Measurements from ENCODE around the gene SAMD3.

The SAMD3 gene

DNA sequence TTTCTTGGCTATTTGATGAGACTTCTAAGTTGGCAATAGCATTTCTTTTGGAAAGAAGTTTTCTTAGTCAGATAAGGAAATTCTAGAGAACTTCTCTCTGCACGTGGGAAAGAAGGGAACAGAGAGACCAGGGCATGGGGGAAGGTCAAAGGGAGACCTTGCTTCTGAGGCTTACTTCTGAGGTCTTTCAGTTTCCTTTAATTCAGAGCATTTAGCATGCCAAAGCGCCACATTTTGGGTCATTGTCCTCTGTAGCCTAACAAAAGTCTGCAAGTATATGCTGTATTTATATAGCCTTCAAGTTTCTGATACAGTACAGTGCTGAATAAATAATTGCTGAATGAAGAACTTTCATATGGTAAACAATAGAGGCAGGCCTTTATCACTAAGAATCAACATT, 95.6 kb downstream of the SAMD3 start:
- H3F3A ChIP-seq (ENCODE audit: low read depth) = no peaks in the 10 kb centered on the region
- H3K27me3 ChIP-seq (ENCODE audit: insufficient read depth, low read length, poor library complexity, severe bottlenecking) = no peaks in the 10 kb centered on the region
- TF ChIP-seq, protein P1, sequence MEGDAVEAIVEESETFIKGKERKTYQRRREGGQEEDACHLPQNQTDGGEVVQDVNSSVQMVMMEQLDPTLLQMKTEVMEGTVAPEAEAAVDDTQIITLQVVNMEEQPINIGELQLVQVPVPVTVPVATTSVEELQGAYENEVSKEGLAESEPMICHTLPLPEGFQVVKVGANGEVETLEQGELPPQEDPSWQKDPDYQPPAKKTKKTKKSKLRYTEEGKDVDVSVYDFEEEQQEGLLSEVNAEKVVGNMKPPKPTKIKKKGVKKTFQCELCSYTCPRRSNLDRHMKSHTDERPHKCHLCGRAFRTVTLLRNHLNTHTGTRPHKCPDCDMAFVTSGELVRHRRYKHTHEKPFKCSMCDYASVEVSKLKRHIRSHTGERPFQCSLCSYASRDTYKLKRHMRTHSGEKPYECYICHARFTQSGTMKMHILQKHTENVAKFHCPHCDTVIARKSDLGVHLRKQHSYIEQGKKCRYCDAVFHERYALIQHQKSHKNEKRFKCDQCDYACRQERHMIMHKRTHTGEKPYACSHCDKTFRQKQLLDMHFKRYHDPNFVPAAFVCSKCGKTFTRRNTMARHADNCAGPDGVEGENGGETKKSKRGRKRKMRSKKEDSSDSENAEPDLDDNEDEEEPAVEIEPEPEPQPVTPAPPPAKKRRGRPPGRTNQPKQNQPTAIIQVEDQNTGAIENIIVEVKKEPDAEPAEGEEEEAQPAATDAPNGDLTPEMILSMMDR (conservative IDR thresholded peaks at IDR 0.05; ENCODE audit: low read length) = no peak
- TF ChIP-seq EZH2phosphoT487 (IDR thresholded peaks at IDR 0.05; ENCODE audit: borderline replicate concordance) = no peak
- H3K9me2 ChIP-seq (replicated peaks; ENCODE audit: low read depth, low read length) = no peaks in the 10 kb centered on the region
- H3K9ac ChIP-seq (ENCODE audit: low read depth, low read length, poor library complexity, severe bottlenecking) = no peak overlapping the region
- no peaks in the 10 kb centered on the region for H3K9me3 ChIP-seq (ENCODE audit: insufficient read depth, low read depth, low read length)
- no peaks in the 10 kb centered on the region for H3K79me2 ChIP-seq (ENCODE audit: insufficient read depth, low read length)
- H4K20me1 ChIP-seq (ENCODE audit: insufficient read depth, low read length, poor library complexity, severe bottlenecking) = no peaks in the 10 kb centered on the region
- no peaks in the 10 kb centered on the region for H3K36me3 ChIP-seq (ENCODE audit: insufficient read depth, low read length)
- no peak overlapping the region for H2AFZ ChIP-seq (ENCODE audit: low read length)
- H3K4me3 ChIP-seq (ENCODE audit: low read length, poor library complexity, severe bottlenecking) = no peak overlapping the region
- no peaks in the 10 kb centered on the region for H3K4me1 ChIP-seq (ENCODE audit: insufficient read depth, low read length, poor library complexity, severe bottlenecking)
- H3K4me2 ChIP-seq (ENCODE audit: low read depth, low read length, poor library complexity, severe bottlenecking) = no peak overlapping the region

DNA sequence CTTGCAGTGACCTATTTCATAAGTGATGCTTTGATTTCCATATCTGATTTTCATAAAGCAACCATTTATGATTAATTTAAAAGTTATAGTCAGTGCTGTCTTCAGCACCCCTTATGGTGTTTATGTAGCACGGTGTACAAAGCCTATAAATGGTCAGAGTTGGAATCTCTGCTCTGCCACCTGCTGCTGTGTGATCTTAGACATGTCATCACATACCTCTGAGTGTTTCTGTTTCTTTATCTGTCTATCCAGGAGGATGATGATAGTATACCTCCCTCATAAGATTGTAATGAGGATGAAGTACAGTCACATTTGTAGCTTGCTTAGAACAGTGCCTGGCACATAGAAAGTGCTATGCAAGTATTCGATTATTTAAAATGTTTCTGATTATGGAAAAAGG, 100.5 kb downstream of the SAMD3 start:
- no peaks in the 10 kb centered on the region for H3K27me3 ChIP-seq (ENCODE audit: insufficient read depth, low read length, poor library complexity, severe bottlenecking)
- H3K36me3 ChIP-seq (ENCODE audit: insufficient read depth, low read length) = no peaks in the 10 kb centered on the region
- no peaks in the 10 kb centered on the region for H4K20me1 ChIP-seq (ENCODE audit: insufficient read depth, low read length, poor library complexity, severe bottlenecking)
- H3F3A ChIP-seq (ENCODE audit: low read depth) = no peaks in the 10 kb centered on the region
- no peak overlapping the region for H2AFZ ChIP-seq (ENCODE audit: low read length)
- H3K79me2 ChIP-seq (ENCODE audit: insufficient read depth, low read length) = no peaks in the 10 kb centered on the region
- H3K9me2 ChIP-seq (replicated peaks; ENCODE audit: low read depth, low read length) = no peaks in the 10 kb centered on the region
- H3K4me1 ChIP-seq (ENCODE audit: insufficient read depth, low read length, poor library complexity, severe bottlenecking) = no peaks in the 10 kb centered on the region
- H3K9ac ChIP-seq (ENCODE audit: low read depth, low read length, poor library complexity, severe bottlenecking) = no peak overlapping the region
- no peaks in the 10 kb centered on the region for H3K9me3 ChIP-seq (ENCODE audit: insufficient read depth, low read depth, low read length)
- TF ChIP-seq, protein P1 (conservative IDR thresholded peaks at IDR 0.05; ENCODE audit: low read length) = no peak
- TF ChIP-seq EZH2phosphoT487 (IDR thresholded peaks at IDR 0.05; ENCODE audit: borderline replicate concordance) = no peak
- H3K4me3 ChIP-seq (ENCODE audit: low read length, poor library complexity, severe bottlenecking) = no peak overlapping the region
- no peak overlapping the region for H3K4me2 ChIP-seq (ENCODE audit: low read depth, low read length, poor library complexity, severe bottlenecking)

DNA sequence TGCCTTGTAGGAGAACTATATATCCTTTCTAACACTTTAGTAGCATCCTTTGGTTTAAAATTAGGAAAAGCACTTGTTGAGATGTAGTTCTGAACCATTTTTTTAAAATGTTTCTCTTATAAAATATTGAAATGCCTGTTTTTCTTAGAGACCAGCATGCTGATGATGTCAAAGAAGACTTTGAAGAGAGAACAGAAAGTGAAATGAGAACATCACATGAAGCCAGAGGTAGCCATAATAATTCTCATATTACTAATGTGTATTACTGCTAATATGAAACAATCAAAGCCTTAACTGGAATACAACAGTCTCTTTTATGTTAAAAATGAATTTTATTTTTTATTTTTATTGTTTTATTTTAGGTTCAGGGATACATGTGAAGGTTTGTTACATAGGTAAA, 102.0 kb downstream of the SAMD3 start:
- H3K9ac ChIP-seq (ENCODE audit: low read depth, low read length, poor library complexity, severe bottlenecking) = no peak overlapping the region
- H3K4me1 ChIP-seq (ENCODE audit: insufficient read depth, low read length, poor library complexity, severe bottlenecking) = no peaks in the 10 kb centered on the region
- no peak overlapping the region for H3K4me3 ChIP-seq (ENCODE audit: low read length, poor library complexity, severe bottlenecking)
- H3K9me3 ChIP-seq (ENCODE audit: insufficient read depth, low read depth, low read length) = no peaks in the 10 kb centered on the region
- H3K27me3 ChIP-seq (ENCODE audit: insufficient read depth, low read length, poor library complexity, severe bottlenecking) = no peaks in the 10 kb centered on the region
- no peaks in the 10 kb centered on the region for H4K20me1 ChIP-seq (ENCODE audit: insufficient read depth, low read length, poor library complexity, severe bottlenecking)
- H3K36me3 ChIP-seq (ENCODE audit: insufficient read depth, low read length) = no peaks in the 10 kb centered on the region
- H2AFZ ChIP-seq (ENCODE audit: low read length) = no peak overlapping the region
- TF ChIP-seq, protein P1 (conservative IDR thresholded peaks at IDR 0.05; ENCODE audit: low read length) = no peak
- no peaks in the 10 kb centered on the region for H3K9me2 ChIP-seq (replicated peaks; ENCODE audit: low read depth, low read length)
- H3F3A ChIP-seq (ENCODE audit: low read depth) = no peaks in the 10 kb centered on the region
- H3K4me2 ChIP-seq (ENCODE audit: low read depth, low read length, poor library complexity, severe bottlenecking) = no peak overlapping the region
- H3K79me2 ChIP-seq (ENCODE audit: insufficient read depth, low read length) = no peaks in the 10 kb centered on the region
